Neuronal stem cell (in vitro differentiated cells): Measurements from ENCODE around the gene THAP10.

Experiments
- DNase-seq: peaks from one replicate; pipeline ENCODE4 v3.0.0-alpha.2; 2013; ENCODE audit warnings: low spot score
- H2AFZ ChIP-seq: one replicate; pipeline ENCODE4 v1.6.1; 2013; ENCODE audit warnings: mild to moderate bottlenecking, low read length, inconsistent platforms
- H2AK5ac ChIP-seq: 2 replicates; pipeline ENCODE4 v1.6.1; 2013; ENCODE audit warnings: low read depth, mild to moderate bottlenecking, inconsistent platforms, low read length, moderate library complexity, mixed read lengths
- H2BK120ac ChIP-seq: 2 replicates; pipeline ENCODE4 v1.6.1; 2013; ENCODE audit warnings: low read depth, mild to moderate bottlenecking, inconsistent platforms, low read length, moderate library complexity, mixed read lengths
- H2BK12ac ChIP-seq: one replicate; pipeline ENCODE4 v1.6.1; 2013; ENCODE audit warnings: low read length, inconsistent platforms
- H2BK15ac ChIP-seq: 2 replicates; pipeline ENCODE4 v1.6.1; 2013; ENCODE audit warnings: mild to moderate bottlenecking, low read length, inconsistent platforms, mixed read lengths
- H2BK5ac ChIP-seq: one replicate; pipeline ENCODE4 v1.6.1; 2013; ENCODE audit warnings: inconsistent platforms, mild to moderate bottlenecking, low read length, moderate library complexity
- H3K14ac ChIP-seq: one replicate; pipeline ENCODE4 v1.6.1; 2013; ENCODE audit warnings: low read length, inconsistent platforms
- H3K18ac ChIP-seq: 2 replicates; pipeline ENCODE4 v1.6.1; 2013; ENCODE audit warnings: low read length, inconsistent platforms
- H3K23ac ChIP-seq: 2 replicates; pipeline ENCODE4 v1.6.1; 2013; ENCODE audit warnings: low read depth, mild to moderate bottlenecking, mixed read lengths, low read length, inconsistent platforms; ENCODE audit not compliant: poor library complexity
- H3K27ac ChIP-seq: replicated peaks from 3 replicates; pipeline ENCODE4 v1.5.1; 2013; ENCODE audit warnings: low read length, inconsistent platforms
- H3K27me3 ChIP-seq, 3 experiments: 2 replicates each; pipeline ENCODE4 v1.6.1; 2013; ENCODE audit warnings: low read length in 3 of 3, mild to moderate bottlenecking in 2 of 3, inconsistent platforms in 1 of 3, low read depth in 1 of 3, mixed read lengths in 1 of 3, moderate library complexity in 1 of 3; ENCODE audit not compliant: control insufficient read depth in 3 of 3, insufficient read depth in 3 of 3
- H3K36me3 ChIP-seq, 2 donors: replicated peaks in 1 of 2; 2 replicates each; pipeline ENCODE4 v1.6.1; 2013; ENCODE audit warnings: low read length in 2 of 2; ENCODE audit not compliant: control insufficient read depth in 2 of 2, insufficient read depth in 2 of 2
- H3K4ac ChIP-seq: 2 replicates; pipeline ENCODE4 v1.6.1; 2013; ENCODE audit warnings: inconsistent platforms, mild to moderate bottlenecking, low read length, moderate library complexity
- H3K4me1 ChIP-seq, 2 donors: 1 replicate in 1 of 2; 2 replicates in 1 of 2; pipeline ENCODE4 v1.6.1; 2013; ENCODE audit warnings: low read length in 2 of 2, low read depth in 1 of 2; ENCODE audit not compliant: control insufficient read depth in 2 of 2, insufficient read depth in 1 of 2
- H3K4me2 ChIP-seq: one replicate; pipeline ENCODE4 v1.6.1; 2013; ENCODE audit warnings: mild to moderate bottlenecking, low read length, inconsistent platforms; ENCODE audit not compliant: insufficient read depth, poor library complexity, severe bottlenecking
- H3K4me3 ChIP-seq, 2 donors: 2 replicates each; pipeline ENCODE4 v1.5.1; 2013; ENCODE audit warnings: low read length in 2 of 2, mild to moderate bottlenecking in 2 of 2, inconsistent platforms in 1 of 2, moderate library complexity in 1 of 2
- H3K79me1 ChIP-seq: one replicate; pipeline ENCODE4 v1.6.1; 2013; ENCODE audit warnings: low read depth, mild to moderate bottlenecking, inconsistent platforms, low read length, moderate library complexity
- H3K9ac ChIP-seq: one replicate; pipeline ENCODE4 v1.6.1; 2013; ENCODE audit warnings: mild to moderate bottlenecking, low read depth, low read length, inconsistent platforms; ENCODE audit not compliant: poor library complexity
- H3K9me3 ChIP-seq, 2 donors: replicated peaks in 1 of 2; 2 replicates each; pipeline versions ENCODE3 to v1.6.1; 2013; ENCODE audit warnings: low read length in 2 of 2, mild to moderate bottlenecking in 2 of 2, inconsistent platforms in 1 of 2, low read depth in 1 of 2, mixed read lengths in 1 of 2, moderate library complexity in 1 of 2; ENCODE audit not compliant: control insufficient read depth in 2 of 2, insufficient read depth in 1 of 2
- H4K8ac ChIP-seq: one replicate; pipeline ENCODE4 v1.6.1; 2013; ENCODE audit warnings: low read depth, mild to moderate bottlenecking, inconsistent platforms, low read length, moderate library complexity
- H4K91ac ChIP-seq: one replicate; pipeline ENCODE4 v1.6.1; 2013; ENCODE audit warnings: low read length, low read depth, mild to moderate bottlenecking, inconsistent platforms; ENCODE audit not compliant: poor library complexity
- WGBS, 2 donors: extraction: QIAGEN DNeasy Blood & Tissue Kit; methylation state at CpG; one replicate each; pipeline ENCODE4 v1.1.7; 2013; ENCODE audit warnings: missing lambda C conversion rate in 2 of 2, mixed read lengths in 1 of 2; ENCODE audit not compliant: insufficient read length in 2 of 2, insufficient replicate concordance in 1 of 2; ENCODE audit errors: extremely low coverage in 2 of 2; 5-methylcytosine and 5-hydroxymethylcytosine counted together

The THAP10 gene

DNA sequence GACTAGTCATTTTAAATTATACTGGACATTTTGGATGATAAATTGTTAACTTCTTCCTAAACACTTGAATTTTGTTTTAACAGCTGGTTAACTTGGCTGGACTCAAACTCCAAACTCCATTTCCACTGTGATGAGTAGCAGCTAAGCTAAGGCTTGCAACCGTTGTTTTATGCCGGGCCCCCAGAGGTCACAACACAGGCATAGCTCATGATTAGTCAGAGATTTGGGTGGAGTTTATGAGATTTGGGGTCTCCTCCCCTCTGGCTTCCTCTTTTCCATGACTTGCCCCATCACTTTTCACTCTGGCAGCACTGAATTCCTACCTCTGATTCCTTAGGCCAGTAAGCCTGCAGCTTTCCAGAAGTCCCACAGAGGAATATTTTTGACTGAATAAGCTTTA is 12.8 kb downstream of the THAP10 start:
- H3K9ac ChIP-seq, result no peak overlapping the region
- no peak overlapping the region for H4K8ac ChIP-seq
- H3K18ac ChIP-seq, result no peak overlapping the region
- H3K4me3 ChIP-seq, result no peak overlapping the region
- H2AK5ac ChIP-seq, result no peak overlapping the region
- no peak overlapping the region for H3K14ac ChIP-seq
- no peak overlapping the region for H2BK15ac ChIP-seq
- no peak overlapping the region for H3K27ac ChIP-seq
- no peaks in the 10 kb centered on the region for H3K79me1 ChIP-seq
- no peak overlapping the region for H2BK5ac ChIP-seq
- H4K91ac ChIP-seq, result no peak overlapping the region
- H2AFZ ChIP-seq, result no peak overlapping the region
- H2BK120ac ChIP-seq, result no peak overlapping the region
- H3K23ac ChIP-seq, result no peak overlapping the region
- DNase-seq, result no peak
- H2BK12ac ChIP-seq, result no peak overlapping the region
- no peaks in the 10 kb centered on the region for H3K9me3 ChIP-seq
- H3K36me3 ChIP-seq, result peaks cover 0 to 14% of the 10 kb centered on the region in 2 donors
- H3K4me1 ChIP-seq, result no peaks in the 10 kb centered on the region
- no peaks in the 10 kb centered on the region for H3K27me3 ChIP-seq
- no CpG with 5 or more reads among the region's 2 CpGs for WGBS, 2 donors
- H3K4ac ChIP-seq, result no peak overlapping the region
- H3K4me2 ChIP-seq, result no peak overlapping the region

DNA sequence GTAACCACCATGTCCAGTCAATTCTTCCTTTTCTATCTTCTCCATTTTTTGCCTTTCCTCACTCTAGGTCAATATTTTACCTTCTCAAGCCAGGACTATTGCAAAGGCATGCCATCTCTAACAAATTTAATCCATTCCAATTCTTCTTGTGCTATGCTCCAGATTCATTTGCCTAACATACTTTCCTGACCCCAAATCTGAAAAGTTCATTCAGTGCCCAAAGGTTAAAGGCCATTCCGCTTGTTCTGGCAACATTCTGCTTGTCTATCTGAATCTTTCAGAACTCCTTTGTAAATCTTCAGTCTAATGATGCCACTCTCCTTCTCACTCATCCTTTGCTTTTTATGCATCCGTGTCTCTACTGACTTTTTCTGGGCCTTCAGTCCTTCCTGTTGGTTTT is 15.6 kb downstream of the THAP10 start:
- no peak overlapping the region for H2AK5ac ChIP-seq
- H3K4me2 ChIP-seq, result no peak overlapping the region
- no peak overlapping the region for H2AFZ ChIP-seq
- no peaks in the 10 kb centered on the region for H3K4me1 ChIP-seq
- no peak for DNase-seq
- no peaks in the 10 kb centered on the region for H3K27me3 ChIP-seq
- H3K23ac ChIP-seq, result no peak overlapping the region
- H2BK15ac ChIP-seq, result no peak overlapping the region
- no peak overlapping the region for H3K27ac ChIP-seq
- peaks cover 0 to 7% of the 10 kb centered on the region in 2 donors for H3K36me3 ChIP-seq
- no peaks in the 10 kb centered on the region for H3K79me1 ChIP-seq
- no peak overlapping the region for H4K91ac ChIP-seq
- no peak overlapping the region for H4K8ac ChIP-seq
- H3K4ac ChIP-seq, result no peak overlapping the region
- H2BK12ac ChIP-seq, result no peak overlapping the region
- H3K9ac ChIP-seq, result no peak overlapping the region
- H2BK5ac ChIP-seq, result no peak overlapping the region
- H3K18ac ChIP-seq, result no peak overlapping the region
- H3K9me3 ChIP-seq, result no peaks in the 10 kb centered on the region
- no peak overlapping the region for H3K4me3 ChIP-seq
- H2BK120ac ChIP-seq, result no peak overlapping the region
- no peak overlapping the region for H3K14ac ChIP-seq
- no CpG with 5 or more reads among the region's 2 CpGs for WGBS, 2 donors

DNA sequence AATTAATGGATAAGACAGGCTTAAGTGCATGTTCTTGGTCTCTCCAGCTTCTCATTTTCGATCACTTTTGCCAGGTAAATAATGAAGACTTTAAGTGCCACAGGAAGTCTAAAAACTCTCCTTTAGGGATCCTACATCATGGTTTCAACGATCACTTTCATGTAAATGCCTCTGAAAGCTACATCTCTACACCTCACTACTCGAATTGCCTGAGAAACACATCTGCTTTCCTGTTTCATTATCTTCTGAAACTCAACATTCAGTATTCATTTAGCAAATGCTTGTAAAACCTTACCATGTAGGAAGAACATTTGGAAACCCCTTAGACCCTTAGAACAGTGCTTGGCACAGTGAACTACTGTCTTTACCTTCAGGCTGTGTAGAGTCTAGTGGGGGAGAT is 16.2 kb downstream of the THAP10 start:
- Histone ChIP-seq H3K79me1 (no peaks in the 10 kb centered on the region), H3K4ac (no peak overlapping the region), H2BK120ac (no peak overlapping the region), H3K4me3 (no peak overlapping the region), H3K27ac (no peak overlapping the region), H3K4me2 (no peak overlapping the region), H2AFZ (no peak overlapping the region), H2BK12ac (no peak overlapping the region), H4K8ac (no peak overlapping the region), H4K91ac (no peak overlapping the region), H3K18ac (no peak overlapping the region), H3K9me3 (no peaks in the 10 kb centered on the region), H3K9ac (no peak overlapping the region), H2BK5ac (no peak overlapping the region), H3K36me3 (peaks cover 0 to 1% of the 10 kb centered on the region in 2 donors), H3K23ac (no peak overlapping the region), H3K14ac (no peak overlapping the region), H2AK5ac (no peak overlapping the region), H3K4me1 (no peaks in the 10 kb centered on the region), H3K27me3 (no peaks in the 10 kb centered on the region), H2BK15ac (no peak overlapping the region)
- no peak for DNase-seq
- no CpG with 5 or more reads among the region's 3 CpGs for WGBS, 2 donors

DNA sequence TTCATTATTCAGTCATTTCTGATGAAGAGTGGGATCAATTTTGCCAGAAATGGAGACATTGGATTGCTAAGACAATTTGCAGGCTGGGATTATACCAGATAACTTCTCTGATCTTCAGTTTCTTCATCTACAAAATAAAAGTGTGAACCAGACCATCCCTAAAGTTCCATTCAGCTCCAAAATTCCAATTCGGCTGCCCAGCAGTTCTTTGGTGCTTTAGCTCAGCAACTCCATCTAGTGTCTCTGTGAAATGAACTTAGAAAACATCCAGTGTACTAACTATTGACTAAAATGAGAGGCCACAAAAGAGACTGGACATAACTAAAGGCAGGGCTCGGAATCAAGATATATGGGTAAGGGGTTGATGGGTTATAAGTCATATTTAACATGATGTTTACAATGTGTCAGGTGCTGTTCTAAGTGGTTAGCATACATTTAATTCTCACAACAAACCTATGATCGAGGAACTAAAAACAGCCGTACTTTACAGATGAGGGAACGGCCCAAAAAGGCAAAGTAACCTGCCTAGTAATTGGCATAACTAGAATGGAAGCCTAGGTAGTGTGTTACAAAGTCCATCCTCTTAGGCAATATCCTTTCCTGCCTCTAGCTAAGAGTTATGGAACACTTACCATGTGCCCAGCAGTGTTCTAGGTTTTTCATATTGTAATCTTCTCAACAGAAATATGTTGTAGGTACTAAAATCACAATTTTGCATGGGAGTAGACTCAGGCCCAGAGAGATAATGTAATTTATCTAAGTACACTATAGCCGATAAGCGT is 17.0 kb downstream of the THAP10 start:
- no peaks in the 10 kb centered on the region for H3K9me3 ChIP-seq
- H3K4me1 ChIP-seq, result no peaks in the 10 kb centered on the region
- no peak overlapping the region for H3K4ac ChIP-seq
- H3K4me2 ChIP-seq, result no peak overlapping the region
- no peak overlapping the region for H3K27ac ChIP-seq
- WGBS, 2 donors, result no CpG with 5 or more reads among the region's 7 CpGs
- H4K8ac ChIP-seq, result no peak overlapping the region
- no peak overlapping the region for H3K18ac ChIP-seq
- no peak overlapping the region for H2BK120ac ChIP-seq
- no peaks in the 10 kb centered on the region for H3K27me3 ChIP-seq
- no peak overlapping the region for H3K9ac ChIP-seq
- no peak overlapping the region for H2AFZ ChIP-seq
- H2AK5ac ChIP-seq, result no peak overlapping the region
- H2BK12ac ChIP-seq, result no peak overlapping the region
- H3K23ac ChIP-seq, result no peak overlapping the region
- H3K14ac ChIP-seq, result no peak overlapping the region
- no peak overlapping the region for H2BK5ac ChIP-seq
- no peak overlapping the region for H3K4me3 ChIP-seq
- DNase-seq, result no peak
- H2BK15ac ChIP-seq, result no peak overlapping the region
- H3K79me1 ChIP-seq, result no peaks in the 10 kb centered on the region
- no peaks in the 10 kb centered on the region for H3K36me3 ChIP-seq
- H4K91ac ChIP-seq, result no peak overlapping the region
